ENCODE measurements around the gene PDGFRB.

GRCh38 chr5:150181766-150182545 lies 26.3 kb upstream of the PDGFRB start:
- TF ChIP-seq CTCF (IDR thresholded peaks at IDR 0.05) (no peak), POLR2AphosphoS5 (IDR thresholded peaks at IDR 0.05; ENCODE audit: insufficient read depth in 1 of 2, low read depth in 1 of 2) (no peak), POLR2A (IDR thresholded peaks at IDR 0.05) (no peak)

Data from vagina (tissue), 2 donors.